ENCODE data around the gene EPS8L3.
A peak's percentile ranks its signal among the peaks of the same experiment; 100 is the strongest.
"Not testable (repeated sequence)": the region's sequence is repeated elsewhere in the genome, so short reads cannot be mapped to it uniquely, and the experiment has no call there.

EPS8L3 gene, protein sequence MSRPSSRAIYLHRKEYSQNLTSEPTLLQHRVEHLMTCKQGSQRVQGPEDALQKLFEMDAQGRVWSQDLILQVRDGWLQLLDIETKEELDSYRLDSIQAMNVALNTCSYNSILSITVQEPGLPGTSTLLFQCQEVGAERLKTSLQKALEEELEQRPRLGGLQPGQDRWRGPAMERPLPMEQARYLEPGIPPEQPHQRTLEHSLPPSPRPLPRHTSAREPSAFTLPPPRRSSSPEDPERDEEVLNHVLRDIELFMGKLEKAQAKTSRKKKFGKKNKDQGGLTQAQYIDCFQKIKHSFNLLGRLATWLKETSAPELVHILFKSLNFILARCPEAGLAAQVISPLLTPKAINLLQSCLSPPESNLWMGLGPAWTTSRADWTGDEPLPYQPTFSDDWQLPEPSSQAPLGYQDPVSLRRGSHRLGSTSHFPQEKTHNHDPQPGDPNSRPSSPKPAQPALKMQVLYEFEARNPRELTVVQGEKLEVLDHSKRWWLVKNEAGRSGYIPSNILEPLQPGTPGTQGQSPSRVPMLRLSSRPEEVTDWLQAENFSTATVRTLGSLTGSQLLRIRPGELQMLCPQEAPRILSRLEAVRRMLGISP

DNA sequence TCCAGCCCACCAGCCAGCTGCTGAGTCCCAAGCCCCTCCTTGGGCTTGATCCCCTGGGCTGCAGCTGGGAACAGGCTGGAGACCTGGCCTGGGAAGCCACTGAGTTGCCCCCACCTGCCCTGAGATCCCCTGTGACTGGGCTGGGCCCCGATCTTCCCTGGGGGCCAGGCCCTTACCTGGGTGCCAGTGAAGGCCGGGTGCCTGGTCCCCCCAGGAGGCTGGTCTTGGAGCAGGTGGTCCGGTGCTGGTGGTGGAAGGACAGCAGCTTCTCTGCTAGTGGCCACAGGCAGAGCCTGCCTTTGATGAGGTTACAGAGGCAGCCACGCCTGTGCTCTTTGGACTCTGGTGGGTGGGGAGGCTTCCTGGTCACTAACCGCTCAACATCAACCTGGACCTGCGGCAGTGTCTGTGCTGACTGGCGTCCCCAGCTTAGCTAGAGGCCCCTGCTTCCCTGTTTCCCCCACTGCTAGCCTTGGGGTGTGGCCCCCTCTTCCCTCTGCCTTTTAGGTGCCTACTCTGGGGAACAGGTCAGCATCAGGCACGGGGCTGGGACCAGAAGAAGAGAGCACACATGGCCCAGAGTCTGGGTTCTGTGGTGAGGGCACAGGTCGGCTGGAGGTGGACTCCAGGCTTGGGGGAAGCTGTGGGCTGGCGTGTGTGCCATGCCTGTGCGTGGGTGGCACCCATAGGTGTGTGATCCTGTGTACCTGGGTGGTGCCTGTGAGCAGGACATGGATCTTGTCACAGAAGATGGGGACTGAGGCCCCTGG, at the start of gene EPS8L3:
TSS of gene EPS8L3 (minus strand) at position 278 of the 770 bp plus-strand sequence. CDS start 2,174 bp downstream, outside the sequence.
- DNase-seq (ENCODE audit: low read depth in 2 of 2) = no peak

DNA sequence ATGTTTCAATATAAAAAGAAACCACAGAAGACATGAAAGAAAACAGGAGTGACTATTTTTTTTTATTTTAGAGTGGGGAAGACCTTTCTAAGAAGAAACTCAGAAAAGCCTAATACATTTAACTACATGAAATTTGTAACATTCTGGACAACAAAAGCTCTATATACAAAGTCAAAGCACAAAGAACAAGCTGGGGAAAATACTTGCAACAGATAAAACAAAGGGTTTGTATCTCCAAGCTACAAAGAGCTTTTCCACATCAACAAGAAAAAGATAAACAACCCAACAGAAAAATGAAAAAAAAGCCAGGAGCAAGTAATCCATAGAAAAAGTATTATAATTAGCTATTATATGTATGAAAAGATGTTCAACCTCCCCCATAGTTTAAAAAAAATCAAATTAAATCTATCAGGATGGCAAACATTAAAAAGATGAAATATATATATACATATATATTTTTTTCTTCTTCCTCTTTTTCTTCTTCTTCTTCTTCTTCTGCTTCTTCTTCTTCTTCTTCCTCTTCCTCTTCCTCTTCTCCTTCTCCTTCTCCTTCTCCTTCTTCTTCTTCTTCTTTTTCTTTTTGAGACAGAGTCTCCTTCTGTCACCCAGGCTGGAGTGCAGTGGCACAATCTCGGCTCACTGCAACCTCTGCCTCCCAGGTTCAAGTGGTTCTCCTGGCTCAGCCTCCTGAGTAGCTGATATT, 49.1 kb upstream of the EPS8L3 start:
- DNase-seq (ENCODE audit: low read depth in 2 of 2) = no peak

DNA sequence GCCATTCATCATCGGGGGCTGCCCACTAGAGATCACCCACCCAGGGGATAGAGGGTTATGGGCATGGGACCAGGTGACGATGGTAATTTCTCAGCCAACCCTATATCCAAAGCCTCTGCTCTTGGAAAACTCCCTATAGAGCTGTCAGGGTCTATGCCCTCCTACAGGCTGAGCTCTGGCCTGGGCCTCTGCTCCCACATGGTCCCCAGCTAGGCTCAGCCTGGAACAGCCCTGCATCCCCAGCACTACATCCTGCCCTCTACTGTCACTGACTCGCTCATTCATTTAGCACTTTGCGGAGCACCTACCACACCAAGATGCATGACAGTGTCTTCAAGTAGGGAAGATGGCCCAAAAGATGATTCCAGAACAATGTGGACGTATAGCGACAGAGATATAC, 45.0 kb upstream of the EPS8L3 start:
- no peak for DNase-seq (ENCODE audit: low read depth in 2 of 2)

DNA sequence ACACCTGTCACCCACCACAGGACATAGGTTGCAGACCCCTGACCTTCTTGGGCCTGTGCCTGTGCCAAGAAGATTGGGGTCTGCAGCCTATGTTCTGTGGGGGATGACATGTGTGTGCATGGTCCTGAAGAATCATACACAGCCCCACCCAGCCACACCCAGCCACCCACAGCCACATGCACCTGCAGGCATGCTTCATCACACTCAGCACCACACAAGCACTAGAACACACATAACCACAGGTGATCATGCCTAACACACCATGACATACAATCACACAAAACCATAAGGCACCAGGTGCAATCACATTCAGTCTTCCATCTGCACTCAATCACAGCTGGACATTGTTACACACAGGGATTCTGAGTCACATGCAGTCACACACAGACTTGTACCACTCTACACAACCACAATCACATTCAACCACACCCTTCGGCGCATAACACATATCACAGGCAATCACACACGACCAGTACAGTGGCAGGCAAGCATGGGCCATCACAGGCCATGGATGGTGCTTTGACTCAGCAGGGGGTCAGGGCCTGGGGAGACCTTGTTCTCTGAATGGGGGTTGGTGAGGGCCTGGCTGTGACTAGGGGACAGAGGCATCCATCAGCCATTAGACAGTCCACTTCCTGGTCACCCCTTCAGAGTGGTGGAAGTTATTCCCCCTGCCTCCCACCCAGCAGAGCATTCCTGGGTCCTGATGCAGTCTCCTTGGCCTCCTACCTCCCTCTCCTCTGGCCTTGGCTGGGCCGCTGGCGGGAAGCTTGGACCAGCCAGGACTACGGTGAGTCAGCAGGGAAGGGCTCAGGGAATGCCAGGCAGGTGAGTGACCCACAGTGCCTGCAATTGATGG, 44.3 kb upstream of the EPS8L3 start:
- no peak for DNase-seq (ENCODE audit: low read depth in 2 of 2)

DNA sequence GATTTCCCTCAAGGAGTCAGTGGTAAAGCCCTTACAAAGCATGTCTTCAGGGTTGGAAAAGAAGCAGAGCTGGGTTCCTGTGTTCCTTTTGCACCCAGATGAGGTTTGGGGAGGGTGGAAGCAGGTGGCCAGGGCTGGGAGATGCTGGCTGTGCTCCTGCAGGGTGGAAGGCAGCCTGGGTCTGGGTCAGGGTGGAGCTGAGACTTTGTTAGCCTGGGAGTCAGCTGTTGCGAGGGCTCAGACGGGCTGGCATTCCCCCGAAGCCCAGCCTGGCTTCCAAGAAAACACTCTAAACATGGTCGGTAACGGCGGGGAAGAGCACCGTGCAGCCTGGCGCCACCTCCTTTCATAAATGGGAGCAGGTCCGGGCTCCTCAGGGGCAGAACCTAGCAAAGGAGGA, 43.7 kb upstream of the EPS8L3 start:
- no peak for DNase-seq (ENCODE audit: low read depth in 2 of 2)

DNA sequence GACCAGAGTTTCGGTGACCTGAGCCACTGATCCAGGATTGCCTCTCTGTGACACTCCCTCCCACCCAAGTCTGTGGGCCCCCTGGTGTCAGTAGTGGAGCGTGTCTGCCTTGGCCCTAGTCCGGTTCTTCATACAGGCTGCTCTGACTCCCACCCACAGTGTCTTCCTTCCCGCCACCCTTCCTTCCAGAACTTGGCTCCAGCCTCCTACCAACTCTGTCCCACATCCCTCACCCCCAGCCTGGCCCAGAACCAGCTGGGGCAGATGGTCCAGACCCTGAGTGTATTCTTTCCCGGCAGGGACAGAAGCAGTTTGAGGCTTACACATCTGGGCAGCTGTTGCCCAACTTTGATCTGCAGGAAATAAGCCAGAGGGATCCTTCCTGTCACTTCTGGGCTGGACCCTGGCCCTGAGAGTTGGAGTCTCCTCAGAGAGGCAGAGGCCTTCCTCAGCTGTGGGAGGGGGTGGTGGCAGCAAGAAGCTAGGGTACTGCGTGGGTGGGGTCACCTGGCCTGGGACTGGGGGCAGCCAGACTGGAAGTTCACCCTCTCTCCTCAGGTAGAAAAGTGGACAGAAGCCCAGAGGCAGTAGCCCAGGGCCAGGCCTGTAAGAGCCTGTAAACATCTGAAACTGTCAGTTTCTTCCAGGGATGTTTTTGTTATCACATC, 43.1 kb upstream of the EPS8L3 start:
- DNase-seq (ENCODE audit: low read depth in 2 of 2) = no peak

DNA sequence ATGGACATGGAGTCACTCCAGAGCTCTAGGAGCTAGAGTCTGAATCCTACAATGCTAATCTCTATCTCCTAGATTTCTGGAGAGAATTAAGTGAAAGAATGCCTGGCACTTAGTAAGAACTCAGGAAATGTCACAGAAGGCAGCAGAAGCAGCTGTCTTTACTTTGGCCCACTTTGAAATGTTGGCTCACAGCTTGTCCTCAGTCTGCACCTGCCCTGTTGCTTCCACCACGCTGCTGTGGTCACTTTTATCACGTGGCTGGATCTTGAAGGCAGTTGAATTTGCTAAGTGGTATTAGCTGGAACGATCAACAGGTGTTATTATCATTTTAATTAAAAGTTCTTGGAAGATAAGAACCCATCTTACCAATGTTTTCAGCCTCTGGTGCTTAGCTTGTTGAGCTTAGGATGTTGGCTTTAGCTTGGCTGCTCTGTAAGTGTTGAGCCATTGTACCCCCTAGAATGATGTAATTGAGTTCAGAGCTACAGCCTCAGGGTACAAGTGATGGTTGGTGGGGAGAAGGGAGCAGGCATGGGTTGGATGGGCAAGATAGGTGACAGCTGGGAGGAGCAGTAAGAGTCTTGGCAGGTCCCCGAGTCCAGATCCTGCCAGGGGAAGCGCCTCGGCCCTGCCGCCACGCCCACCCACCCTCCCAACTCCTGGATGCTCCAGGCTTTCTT, 41.9 kb upstream of the EPS8L3 start:
- no peak for DNase-seq (ENCODE audit: low read depth in 2 of 2)

DNA sequence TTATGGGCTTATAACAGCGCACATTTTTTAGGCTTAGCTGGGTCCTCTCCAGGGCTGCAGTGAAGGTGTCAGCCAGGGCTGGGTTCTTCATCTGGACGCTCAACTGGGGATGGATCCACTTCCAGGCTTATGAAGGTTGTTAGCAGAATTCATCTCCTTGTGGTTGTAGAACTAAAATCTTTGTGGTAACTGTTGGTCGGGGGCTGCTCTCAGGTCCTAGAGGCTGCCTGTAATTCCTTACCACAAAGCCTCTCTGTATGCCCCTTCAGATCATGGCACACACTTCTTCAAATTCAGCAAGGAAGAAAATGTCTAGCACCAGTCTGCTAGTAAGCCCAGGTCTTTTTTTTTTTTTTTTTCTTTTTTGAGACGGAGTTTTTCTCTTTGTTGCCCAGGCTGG, 40.9 kb upstream of the EPS8L3 start:
- DNase-seq (ENCODE audit: low read depth in 2 of 2) = no peak

DNA sequence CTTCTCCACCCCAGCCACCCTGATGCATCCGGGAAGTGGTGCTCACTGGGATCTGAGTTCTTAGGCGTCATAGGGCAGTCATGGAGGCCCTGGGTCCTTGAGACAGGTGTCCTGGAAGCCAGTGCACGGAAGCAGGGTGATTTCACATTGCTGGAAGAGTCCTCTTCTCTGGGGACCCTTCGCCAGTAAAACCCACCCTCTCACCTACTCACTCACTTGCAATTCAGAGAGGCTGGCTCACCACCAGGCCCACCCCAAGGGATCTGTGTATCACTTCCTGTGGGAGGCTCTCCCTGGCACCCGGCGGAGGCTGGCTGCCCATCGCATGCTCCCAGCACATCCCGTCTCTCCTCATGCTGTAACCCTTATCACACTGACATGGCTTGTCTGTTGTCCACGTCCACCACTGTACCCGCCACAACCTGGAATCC, 40.2 kb upstream of the EPS8L3 start:
- no peak for DNase-seq (ENCODE audit: low read depth in 2 of 2)

DNA sequence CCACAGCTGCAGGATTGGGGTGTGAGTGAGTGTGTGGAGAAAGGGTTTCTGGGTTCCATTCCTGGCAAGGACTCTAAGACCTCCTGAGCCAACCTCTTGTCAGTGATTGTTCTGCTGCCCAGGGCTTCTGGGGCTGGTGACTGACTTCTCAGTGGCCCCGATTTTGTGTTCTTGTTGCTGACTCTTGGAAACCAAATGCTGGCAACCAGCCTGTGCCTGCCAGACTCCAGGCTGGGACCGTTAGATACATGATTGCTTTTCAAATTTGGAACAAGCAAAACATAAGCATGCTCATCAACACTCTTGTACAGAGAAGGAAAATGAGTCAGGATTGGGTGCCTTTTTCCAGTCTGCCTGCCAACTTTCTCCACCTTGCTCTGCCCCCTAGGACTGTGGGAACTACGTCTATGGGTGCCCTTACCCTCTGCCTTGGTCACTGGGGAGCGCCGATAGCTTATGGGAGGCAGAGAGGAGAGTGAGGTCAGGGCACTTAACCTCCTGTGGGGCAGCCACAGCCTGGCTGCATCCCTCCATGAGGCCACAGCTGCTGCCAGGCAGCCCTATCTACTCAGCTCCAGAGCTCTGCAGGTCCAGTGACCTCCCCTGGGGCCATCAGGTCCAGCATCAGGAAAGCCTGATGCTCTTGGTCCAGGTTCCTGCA, 39.3 kb upstream of the EPS8L3 start:
- no peak for DNase-seq (ENCODE audit: low read depth in 2 of 2)

DNA sequence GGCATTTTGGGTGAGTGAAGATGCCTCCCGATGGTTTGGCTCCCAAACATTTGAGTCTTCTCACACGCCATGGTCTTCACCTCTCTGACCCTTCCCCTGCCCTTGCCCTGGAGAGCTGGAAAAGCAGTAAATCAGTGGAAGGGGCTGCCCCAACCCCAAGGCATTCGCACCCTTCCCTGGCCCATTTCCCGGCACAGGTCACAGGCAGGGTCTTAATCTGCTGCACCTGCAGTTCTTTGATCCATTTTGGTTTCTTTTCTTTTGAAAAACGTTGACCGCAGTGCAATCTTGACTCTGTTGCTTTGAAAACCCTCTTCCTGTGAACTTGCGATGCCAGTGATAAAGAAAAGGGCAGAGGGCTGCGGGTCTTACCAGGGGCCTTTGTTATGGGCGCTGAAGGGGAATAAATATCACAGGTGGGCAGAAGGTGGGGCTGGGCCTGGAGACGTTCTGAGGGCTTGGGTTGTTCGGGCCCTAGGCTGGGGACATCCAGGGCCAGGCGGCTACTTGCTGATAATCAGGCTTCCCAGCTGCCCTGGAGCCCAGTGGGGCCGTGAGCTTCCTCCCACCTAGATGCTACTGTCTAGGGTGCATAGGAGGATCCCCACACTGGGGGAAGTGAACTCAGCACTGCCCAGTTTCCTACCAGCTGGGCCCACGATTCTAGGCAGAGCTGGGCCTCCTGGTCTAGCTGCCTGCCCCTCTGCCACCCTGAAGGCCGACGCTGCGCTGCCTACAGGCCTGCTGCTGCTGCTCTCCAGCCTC, 38.6 kb upstream of the EPS8L3 start:
- peak in 1 of 2 donors; percentile 14 for DNase-seq (ENCODE audit: low read depth in 2 of 2)

DNA sequence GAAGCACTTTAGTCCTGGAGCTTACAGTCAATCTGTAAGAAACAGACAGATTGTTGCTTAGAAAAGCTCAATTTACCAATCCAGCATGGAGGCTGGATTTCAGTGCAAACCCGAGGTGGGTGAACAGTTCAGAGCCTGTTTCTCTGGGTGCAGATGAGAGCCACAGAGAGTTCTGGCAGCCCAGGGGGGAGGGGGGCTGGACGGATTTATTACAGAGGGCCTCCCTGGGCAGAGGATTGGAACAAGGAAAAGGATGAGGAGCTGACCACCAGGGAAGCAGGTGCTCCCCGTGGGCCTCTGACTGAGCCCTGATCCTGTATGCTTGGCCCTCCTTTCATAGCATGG, 38.0 kb upstream of the EPS8L3 start:
- no peak for DNase-seq (ENCODE audit: low read depth in 2 of 2)

DNA sequence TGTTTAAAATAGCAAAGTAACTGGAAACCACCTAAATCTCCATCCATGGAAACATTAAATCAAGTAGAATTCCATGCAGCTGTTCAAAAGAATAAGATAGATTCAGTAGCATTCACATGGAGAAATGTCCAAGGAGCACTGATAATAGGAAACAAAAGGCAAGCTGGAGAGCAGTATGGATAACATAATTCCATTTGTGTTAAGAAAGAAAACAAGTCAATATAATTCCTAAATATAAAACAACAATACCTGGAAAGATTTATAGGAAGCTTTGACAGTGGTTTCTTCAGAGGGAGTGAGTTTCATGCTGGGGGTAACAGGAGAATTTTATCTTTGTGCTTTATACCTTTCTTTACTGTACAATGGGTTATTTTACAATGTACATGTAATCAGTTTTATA, 36.6 kb upstream of the EPS8L3 start:
- DNase-seq (ENCODE audit: low read depth in 2 of 2) = no peak

DNA sequence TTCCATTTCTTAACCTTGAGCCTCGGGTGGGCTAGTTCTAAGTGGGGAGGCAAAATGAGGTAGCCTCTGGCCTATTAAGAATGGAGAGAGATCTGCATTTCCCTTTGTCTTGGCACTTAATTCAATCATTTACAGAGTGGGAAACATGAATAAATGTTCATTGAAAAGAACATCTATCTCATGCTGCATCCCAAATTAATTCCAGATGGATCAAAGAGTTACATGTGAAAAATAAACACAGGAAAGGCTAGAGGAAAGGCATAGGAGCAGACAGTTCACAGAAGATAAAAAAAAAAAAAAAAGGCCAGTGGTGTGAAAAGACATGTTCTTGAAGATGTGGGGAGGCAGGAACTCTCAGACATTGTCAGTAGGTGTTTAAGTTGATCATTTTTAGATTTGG, 35.7 kb upstream of the EPS8L3 start:
- DNase-seq (ENCODE audit: low read depth in 2 of 2) = no peak

DNA sequence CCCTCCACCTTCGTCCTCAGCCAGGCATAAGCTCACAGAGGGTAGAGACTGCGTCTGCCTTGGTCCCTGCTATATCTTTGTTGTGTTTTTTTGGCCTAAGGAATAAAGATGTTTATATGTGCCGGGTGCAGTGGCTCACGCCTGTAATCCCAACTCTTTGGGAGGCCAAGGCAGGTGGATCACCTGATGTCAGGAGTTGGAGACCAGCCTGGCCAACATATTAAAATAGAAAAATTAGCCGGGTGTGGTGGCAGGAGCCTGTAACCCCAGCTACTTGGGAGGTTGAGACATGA, 33.5 kb upstream of the EPS8L3 start:
- DNase-seq (ENCODE audit: low read depth in 2 of 2) = not testable (repeated sequence)

DNA sequence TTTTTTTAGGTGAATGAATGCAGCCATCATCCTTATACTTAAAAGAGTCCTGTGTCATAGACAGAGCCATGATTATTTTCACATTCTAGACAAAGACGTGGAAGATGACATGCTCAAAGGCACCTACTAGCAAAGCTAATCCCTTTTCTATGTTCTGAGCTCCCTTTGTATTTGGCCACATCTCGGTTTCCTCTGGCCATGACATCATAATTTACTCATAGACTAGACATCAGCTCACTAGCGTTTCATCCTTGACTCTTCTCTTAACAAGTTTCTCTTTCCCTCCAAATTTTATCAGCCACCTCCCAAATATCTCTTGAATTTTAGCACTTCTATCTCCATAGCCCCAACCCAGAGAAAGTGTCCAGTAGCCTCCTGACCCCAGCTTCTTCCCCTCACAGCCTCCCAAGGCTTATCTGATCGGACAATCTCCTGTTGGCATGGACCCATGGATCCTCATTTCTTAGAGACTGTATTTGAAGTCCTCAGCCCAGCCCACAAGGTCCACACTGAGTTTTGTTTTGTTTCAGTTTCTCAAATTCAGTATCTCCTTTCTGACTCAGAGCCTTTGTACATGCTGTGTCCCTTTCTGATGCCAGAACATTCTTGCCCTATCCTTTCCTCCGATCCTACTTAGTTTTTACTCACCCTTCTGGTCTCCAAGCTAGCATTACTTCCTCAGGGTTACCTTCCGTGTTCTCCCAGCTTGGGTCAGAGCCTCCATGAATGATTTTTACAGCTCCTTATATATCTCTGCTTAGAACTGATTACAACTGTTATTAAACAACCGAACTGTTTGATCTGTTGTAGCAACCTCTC, 33.0 kb upstream of the EPS8L3 start:
- no peak for DNase-seq (ENCODE audit: low read depth in 2 of 2)

DNA sequence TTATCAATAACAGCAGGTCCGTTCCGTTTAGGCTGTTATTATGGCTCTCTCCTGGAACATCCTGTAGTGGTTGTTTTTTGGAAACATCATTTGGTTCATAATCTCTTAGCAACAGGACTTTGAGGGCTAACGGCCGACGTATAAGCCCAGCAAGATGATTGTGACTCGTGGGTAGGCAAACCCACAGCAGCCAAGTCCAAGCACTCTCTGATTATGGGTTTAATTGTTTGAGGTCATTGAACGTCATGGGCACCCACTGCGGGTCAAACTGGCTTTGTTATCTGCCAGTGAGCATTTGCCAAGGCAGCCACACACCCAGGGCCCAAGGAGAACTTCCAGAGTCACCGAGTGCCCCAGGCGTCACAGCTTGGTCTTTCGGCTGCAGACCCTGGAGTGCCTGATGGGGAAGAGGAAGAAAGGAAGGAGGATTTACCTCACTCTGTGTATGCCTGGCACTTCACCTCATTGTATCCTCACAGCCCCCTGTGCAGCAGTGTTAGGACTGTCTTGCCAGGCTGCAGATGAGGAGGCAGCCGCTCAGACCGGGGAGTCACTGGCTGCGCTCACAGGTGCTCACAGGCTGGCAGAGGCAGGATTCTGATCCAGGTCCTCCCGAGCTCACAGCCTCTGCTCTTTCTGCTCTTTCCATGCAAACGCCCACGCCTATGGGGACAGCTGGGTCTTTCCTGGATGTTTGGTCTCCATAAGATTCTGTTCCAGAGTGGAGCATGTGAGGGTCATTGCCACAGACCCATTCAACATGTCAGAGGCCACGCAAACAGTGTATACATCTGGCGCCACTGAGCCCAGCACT, 30.8 kb upstream of the EPS8L3 start:
- DNase-seq (ENCODE audit: low read depth in 2 of 2) = no peak

All from stimulated activated CD8-positive, alpha-beta memory T cell treated with anti-CD3 and anti-CD28 coated beads, Interleukin-15, amount 100 ng/mL, for 4 hours (primary cell).